Measurements from ENCODE around the gene NUP93. TPM values are rescaled to one million over a fixed set of nuclear protein-coding genes. Genes with fewer than 3 reads are reported as not detected.

Gene NUP93
- total RNA-seq, 1 experiment from 2014 or later: 165 TPM

DNA sequence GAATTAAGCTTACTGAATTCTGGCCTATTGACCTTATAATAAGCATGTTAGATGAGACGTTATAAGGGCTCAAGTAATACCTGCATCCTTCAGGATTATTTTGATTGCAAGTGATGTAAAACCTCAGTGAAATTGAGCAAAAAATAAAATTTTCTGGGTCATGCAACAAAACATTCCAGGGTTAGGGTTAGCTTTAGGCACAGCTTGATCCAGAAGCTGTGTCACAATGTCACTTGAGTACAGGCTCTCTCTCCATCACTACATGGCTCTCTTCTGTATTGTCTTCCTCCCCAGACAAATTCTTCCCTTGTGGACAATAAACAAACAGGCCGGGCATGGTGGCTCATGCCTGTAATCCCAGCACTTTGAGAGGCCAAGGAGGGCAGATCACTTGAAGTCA lies 3.6 kb upstream of the NUP93 start:
- Histone ChIP-seq H3K9me3 (ENCODE audit: control insufficient read depth, low read depth, low read length) (no peaks in the 10 kb centered on the region), H3K27ac (ENCODE audit: insufficient read length, low read depth, low read length) (no peak overlapping the region), H2AFZ (ENCODE audit: low read length) (no peak overlapping the region), H4K91ac (ENCODE audit: insufficient read length, low read depth, low read length) (no peak overlapping the region), H3K4me2 (ENCODE audit: insufficient read depth, insufficient read length, low read length) (no peak overlapping the region), H3K18ac (ENCODE audit: insufficient read length, low read depth, low read length) (no peak overlapping the region), H3K9ac (ENCODE audit: extremely low read depth, insufficient read length, low read length) (no peak overlapping the region), H3K14ac (ENCODE audit: insufficient read depth, low read length) (no peak overlapping the region), H2BK5ac (ENCODE audit: insufficient read length, low read length) (no peak overlapping the region), H2AK5ac (ENCODE audit: insufficient read length, low read length) (no peak overlapping the region), H3K23me2 (ENCODE audit: insufficient read length, low read depth, low read length, poor library complexity, severe bottlenecking) (peaks cover 11% of the 10 kb centered on the region), H4K8ac (replicated peaks; ENCODE audit: insufficient read length, low read depth, low read length) (no peak overlapping the region), H3K27me3 (ENCODE audit: insufficient read depth, low read length) (no peaks in the 10 kb centered on the region), H4K5ac (ENCODE audit: insufficient read length, low read depth, low read length) (no peak overlapping the region), H2BK12ac (ENCODE audit: insufficient read length, low read depth, low read length) (no peak overlapping the region), H3T11ph (ENCODE audit: low read length) (no peak overlapping the region), H2BK15ac (ENCODE audit: low read depth, low read length) (no peak overlapping the region), H2BK20ac (ENCODE audit: low read depth, low read length, poor library complexity, severe bottlenecking) (no peak overlapping the region), H3K23ac (ENCODE audit: insufficient read length, low read depth, low read length) (no peak overlapping the region), H3K4me1 (ENCODE audit: insufficient read depth, low read length) (no peaks in the 10 kb centered on the region), H2BK120ac (ENCODE audit: low read depth, low read length, poor library complexity, severe bottlenecking) (no peak overlapping the region), H3K79me1 (ENCODE audit: insufficient read depth, low read depth, low read length, poor library complexity, severe bottlenecking) (no peaks in the 10 kb centered on the region), H3K4ac (ENCODE audit: low read depth, low read length) (no peak overlapping the region), H4K20me1 (ENCODE audit: control insufficient read depth, insufficient read depth, insufficient read length) (no peaks in the 10 kb centered on the region), H3K56ac (ENCODE audit: insufficient read length, low read depth, low read length) (no peak overlapping the region), H3K79me2 (ENCODE audit: insufficient read depth, low read length) (peaks cover 9% of the 10 kb centered on the region; the same call in 1 of the 2 replicates)
- DNase-seq: no peak
- H3K27me3 Mint-ChIP-seq (ENCODE audit: low read depth): peaks cover 4% of the 10 kb centered on the region
- no peak overlapping the region for H3K4me3 Mint-ChIP-seq
- H3K36me3 Mint-ChIP-seq (ENCODE audit: insufficient read depth in 1 of 3, low read depth in 3 of 3): no peaks in the 10 kb centered on the region
- H3K4me1 Mint-ChIP-seq: peaks cover 15 to 16% of the 10 kb centered on the region in 2 experiments
- TF ChIP-seq, protein P1, sequence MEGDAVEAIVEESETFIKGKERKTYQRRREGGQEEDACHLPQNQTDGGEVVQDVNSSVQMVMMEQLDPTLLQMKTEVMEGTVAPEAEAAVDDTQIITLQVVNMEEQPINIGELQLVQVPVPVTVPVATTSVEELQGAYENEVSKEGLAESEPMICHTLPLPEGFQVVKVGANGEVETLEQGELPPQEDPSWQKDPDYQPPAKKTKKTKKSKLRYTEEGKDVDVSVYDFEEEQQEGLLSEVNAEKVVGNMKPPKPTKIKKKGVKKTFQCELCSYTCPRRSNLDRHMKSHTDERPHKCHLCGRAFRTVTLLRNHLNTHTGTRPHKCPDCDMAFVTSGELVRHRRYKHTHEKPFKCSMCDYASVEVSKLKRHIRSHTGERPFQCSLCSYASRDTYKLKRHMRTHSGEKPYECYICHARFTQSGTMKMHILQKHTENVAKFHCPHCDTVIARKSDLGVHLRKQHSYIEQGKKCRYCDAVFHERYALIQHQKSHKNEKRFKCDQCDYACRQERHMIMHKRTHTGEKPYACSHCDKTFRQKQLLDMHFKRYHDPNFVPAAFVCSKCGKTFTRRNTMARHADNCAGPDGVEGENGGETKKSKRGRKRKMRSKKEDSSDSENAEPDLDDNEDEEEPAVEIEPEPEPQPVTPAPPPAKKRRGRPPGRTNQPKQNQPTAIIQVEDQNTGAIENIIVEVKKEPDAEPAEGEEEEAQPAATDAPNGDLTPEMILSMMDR (conservative IDR thresholded peaks at IDR 0.05): no peak
- no peak overlapping the region for H3K27ac Mint-ChIP-seq
- no CpG with 5 or more reads among the region's 2 CpGs for WGBS (ENCODE audit: extremely low coverage, insufficient read length, low lambda C conversion rate)
- H3K9me3 Mint-ChIP-seq: no peaks in the 10 kb centered on the region

Measured in H9 (cell line).